Erythroblast (primary cell): ENCODE results near the gene OR2T10.

Experiments
- GATA1 ChIP-seq: IDR thresholded peaks from 2 replicates; pipeline ENCODE4 v1.6.1; 2011; ENCODE audit warnings: low read depth, mild to moderate bottlenecking, control low read depth, low read length, moderate library complexity
- POLR2A ChIP-seq: IDR thresholded peaks from 2 replicates; pipeline ENCODE4 v1.6.1; 2011; ENCODE audit warnings: mild to moderate bottlenecking, low read length

DNA sequence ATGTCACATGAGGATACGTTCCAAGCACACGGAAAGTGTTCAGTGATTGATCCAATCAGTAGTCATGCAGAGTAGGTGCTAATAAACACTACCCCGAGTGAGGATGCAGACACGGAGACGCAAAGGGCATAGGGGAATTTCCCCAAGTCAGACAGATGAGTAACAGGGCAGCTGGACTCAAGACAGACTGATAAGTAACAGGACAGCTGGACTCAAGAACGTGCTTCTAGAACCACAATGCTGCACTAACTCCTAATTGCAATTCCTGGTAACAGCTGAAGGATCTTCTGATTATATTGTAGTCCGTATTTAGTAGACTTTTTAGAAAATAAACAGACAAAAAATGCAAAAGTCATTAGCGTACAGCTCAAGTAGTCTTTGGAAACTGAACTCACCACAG lies 1.9 kb upstream of the OR2T10 start:
- TF ChIP-seq POLR2A (no peak), GATA1 (no peak)
